Astrocyte (in vitro differentiated cells and primary cell): ENCODE results near the gene PTPN4. TPM values are rescaled to one million over a fixed set of nuclear protein-coding genes. Genes with fewer than 3 reads are reported as not detected.

Source experiments
- DNase-seq: peaks from one replicate; pipeline ENCODE4 v3.0.0-alpha.2; 2010; ENCODE audit warnings: low read depth
- FAIRE-seq: peaks from 2 replicates; lab custom pipeline; 2011; peaks lifted over from hg19 to GRCh38; lab: Jason Lieb, UNC
- H2AFZ ChIP-seq: 2 replicates; pipeline ENCODE4 v1.6.0; 2012; ENCODE audit warnings: low read depth, low read length, inconsistent platforms
- H3K27ac ChIP-seq: 2 replicates; pipeline ENCODE4 v1.5.1; 2011; ENCODE audit warnings: low read depth, low read length, inconsistent platforms
- H3K27me3 ChIP-seq: 2 replicates; pipeline ENCODE4 v1.6.0; 2011; ENCODE audit warnings: low read length, inconsistent platforms; ENCODE audit not compliant: insufficient read depth
- H3K36me3 ChIP-seq: 2 replicates; pipeline ENCODE4 v1.5.1; 2011; ENCODE audit warnings: low read length, inconsistent platforms; ENCODE audit not compliant: insufficient read depth
- H3K4me1 ChIP-seq: 2 replicates; pipeline ENCODE4 v1.5.1; 2011; ENCODE audit warnings: low read length, inconsistent platforms; ENCODE audit not compliant: insufficient read depth
- H3K4me2 ChIP-seq: 2 replicates; pipeline ENCODE4 v1.6.0; 2012; ENCODE audit warnings: low read length, inconsistent platforms
- H3K4me3 ChIP-seq: 2 replicates; pipeline ENCODE4 v1.5.1; 2011; ENCODE audit warnings: low read depth, mild to moderate bottlenecking, low read length, inconsistent platforms; ENCODE audit not compliant: insufficient read depth
- H3K79me2 ChIP-seq: 2 replicates; pipeline ENCODE4 v1.6.0; 2012; ENCODE audit warnings: mild to moderate bottlenecking, low read length, inconsistent platforms; ENCODE audit not compliant: insufficient read depth
- H3K9ac ChIP-seq: 2 replicates; pipeline ENCODE4 v1.6.0; 2012; ENCODE audit warnings: mild to moderate bottlenecking, low read length, inconsistent platforms
- H3K9me3 ChIP-seq: 2 replicates; pipeline ENCODE4 v1.5.1; 2012; ENCODE audit warnings: low read depth, mild to moderate bottlenecking, low read length, inconsistent platforms; ENCODE audit not compliant: insufficient read depth
- H4K20me1 ChIP-seq: 2 replicates; pipeline ENCODE4 v1.6.0; 2012; ENCODE audit warnings: low read length, inconsistent platforms; ENCODE audit not compliant: insufficient read depth
- H3K27ac Mint-ChIP-seq: one replicate; pipeline ENCODE4 v1.8.0; 2021; ENCODE audit warnings: mild to moderate bottlenecking, mixed read lengths; ENCODE audit not compliant: unreplicated experiment
- H3K27me3 Mint-ChIP-seq: one replicate; pipeline ENCODE4 v1.8.0; 2021; ENCODE audit warnings: low read depth, mixed read lengths; ENCODE audit not compliant: unreplicated experiment
- H3K36me3 Mint-ChIP-seq: one replicate; pipeline ENCODE4 v1.8.0; 2021; ENCODE audit warnings: low read depth, mixed read lengths; ENCODE audit not compliant: unreplicated experiment
- H3K4me1 Mint-ChIP-seq: one replicate; pipeline ENCODE4 v1.8.0; 2021; ENCODE audit warnings: low read depth, mixed read lengths; ENCODE audit not compliant: unreplicated experiment
- H3K4me3 Mint-ChIP-seq: one replicate; pipeline ENCODE4 v1.8.0; 2021; ENCODE audit warnings: mild to moderate bottlenecking, moderate library complexity, mixed read lengths; ENCODE audit not compliant: unreplicated experiment
- H3K9me3 Mint-ChIP-seq: one replicate; pipeline ENCODE4 v1.8.0; 2021; ENCODE audit warnings: mild to moderate bottlenecking, mixed read lengths; ENCODE audit not compliant: unreplicated experiment
- CTCF ChIP-seq: IDR thresholded peaks from 2 replicates; pipeline ENCODE4 v1.5.1; 2011; ENCODE audit warnings: low read depth, mild to moderate bottlenecking, inconsistent platforms, low read length, moderate library complexity; ENCODE audit not compliant: insufficient read depth
- EZH2 ChIP-seq: IDR thresholded peaks from 2 replicates; pipeline ENCODE4 v1.6.1; 2012; ENCODE audit warnings: mild to moderate bottlenecking, low read length, inconsistent platforms; ENCODE audit not compliant: insufficient read depth
- total RNA-seq: library from RNA; stranded (reverse); gene quantifications from 2 replicates; pipeline ENCODE4 v1.2.1, GENCODE V29; 2021

PTPN4 gene
- total RNA-seq, 1 donor from 2014 or later, result 38.2 TPM

- Histone ChIP-seq H3K36me3 (no peaks in the 10 kb centered on the region), H3K9me3 (no peaks in the 10 kb centered on the region), H3K27me3 (no peaks in the 10 kb centered on the region), H4K20me1 (peaks cover 3% of the 10 kb centered on the region), H3K4me3 (peak overlapping the region; percentile 65), H3K4me2 (peak overlapping the region; percentile 80), H3K79me2 (peaks cover 9% of the 10 kb centered on the region), H2AFZ (peak overlapping the region; percentile 14), H3K27ac (no peak overlapping the region), H3K4me1 (peaks cover 3% of the 10 kb centered on the region), H3K9ac (peak overlapping the region; percentile 83)
- DNase-seq (no peak), FAIRE-seq (no peak)
- no peaks in the 10 kb centered on the region for H3K36me3 Mint-ChIP-seq
- H3K4me1 Mint-ChIP-seq, result peaks cover 5% of the 10 kb centered on the region
- H3K4me3 Mint-ChIP-seq, result peak overlapping the region; percentile 81
- TF ChIP-seq CTCF (no peak), EZH2 (no peak)
- peak overlapping the region; percentile 49 for H3K27ac Mint-ChIP-seq
- no peaks in the 10 kb centered on the region for H3K9me3 Mint-ChIP-seq
- no peaks in the 10 kb centered on the region for H3K27me3 Mint-ChIP-seq
Observed at GRCh38 chr2:120012363-120012762, 252.6 kb downstream of the PTPN4 start.

GRCh38 chr2:120012771-120013596 lies 253.3 kb downstream of the PTPN4 start, which contains the start of gene EPB41L5:
EPB41L5 (plus strand) TSS chr2:120013077; CDS start chr2:120019085, 6,008 bp downstream.
- Mint-ChIP-seq H3K4me1 (peaks cover 5% of the 10 kb centered on the region), H3K27me3 (no peaks in the 10 kb centered on the region), H3K27ac (peak within 1 kb of the TSS; percentile 70), H3K36me3 (no peaks in the 10 kb centered on the region), H3K9me3 (no peaks in the 10 kb centered on the region), H3K4me3 (peak within 1 kb of the TSS; percentile 89)
- H3K36me3 ChIP-seq, result no peaks in the 10 kb centered on the region
- H3K4me3 ChIP-seq, result peak within 1 kb of the TSS; percentile 65
- H3K9me3 ChIP-seq, result no peaks in the 10 kb centered on the region
- H3K79me2 ChIP-seq, result peaks cover 9% of the 10 kb centered on the region
- H3K9ac ChIP-seq, result peak within 1 kb of the TSS; percentile 83
- H3K27me3 ChIP-seq, result no peaks in the 10 kb centered on the region
- no peak for FAIRE-seq
- peak within 1 kb of the TSS; percentile 80 for H3K4me2 ChIP-seq
- peak; percentile 87 for DNase-seq
- H3K27ac ChIP-seq, result peak within 1 kb of the TSS; percentile 45
- peaks cover 3% of the 10 kb centered on the region for H4K20me1 ChIP-seq
- H3K4me1 ChIP-seq, result peaks cover 3% of the 10 kb centered on the region
- peak within 1 kb of the TSS; percentile 82 for H2AFZ ChIP-seq
- TF ChIP-seq CTCF, result no peak
- TF ChIP-seq EZH2, result no peak
